ENCODE data around the gene ANKRD23. TPM values are rescaled to one million over a fixed set of nuclear protein-coding genes. Genes with fewer than 3 reads are reported as not detected.

Gene ANKRD23
- total and polyA plus RNA-seq, 2 of the 13 experiments (the other 11 are each of a cell fraction or from before 2014, with no cell fraction given) = 1.5 to 1.6 TPM

GRCh38 chr2:96856776-96857666 lies 13.2 kb upstream of the ANKRD23 start (continued):
- TF ChIP-seq DMTF1 (CRISPR knock-in tag; IDR thresholded peaks at IDR 0.05) (no peak), TFDP1 (CRISPR knock-in tag; IDR thresholded peaks at IDR 0.05; ENCODE audit: borderline replicate concordance) (peak; percentile 58; the same call in 1 of the 2 replicates), SMYD3 (CRISPR knock-in tag; IDR thresholded peaks at IDR 0.05) (no peak), AHDC1 (CRISPR knock-in tag; IDR thresholded peaks at IDR 0.05; ENCODE audit: borderline replicate concordance) (peak; percentile 57; the same call in 1 of the 2 replicates), IKZF1 (IDR thresholded peaks at IDR 0.05) (no peak), ZNF251 (CRISPR knock-in tag; IDR thresholded peaks at IDR 0.05) (no peak), SNAI1 (CRISPR knock-in tag; IDR thresholded peaks at IDR 0.05; ENCODE audit: borderline replicate concordance) (peak; percentile 86; the same call in 1 of the 2 replicates), SALL1 (CRISPR knock-in tag; IDR thresholded peaks at IDR 0.05) (no peak), SP5 (CRISPR knock-in tag; IDR thresholded peaks at IDR 0.05; ENCODE audit: borderline replicate concordance, low read depth) (no peak), KAT7 (CRISPR knock-in tag; IDR thresholded peaks at IDR 0.05; ENCODE audit: borderline replicate concordance) (no peak), HNRNPH1 (optimal IDR thresholded peaks at IDR 0.05; ENCODE audit: low read depth, low read length) (no peak), ZBTB20 (CRISPR knock-in tag; IDR thresholded peaks at IDR 0.05; ENCODE audit: borderline replicate concordance, low read depth) (no peak; the same call in 1 of the 2 replicates), ZNF253 (CRISPR knock-in tag; IDR thresholded peaks at IDR 0.05; ENCODE audit: borderline replicate concordance) (no peak), NFIB (CRISPR knock-in tag; IDR thresholded peaks at IDR 0.05; ENCODE audit: borderline replicate concordance) (no peak), HBP1 (CRISPR knock-in tag; IDR thresholded peaks at IDR 0.05; ENCODE audit: low read depth) (no peak), NFKB2 (CRISPR knock-in tag; IDR thresholded peaks at IDR 0.05; ENCODE audit: borderline replicate concordance) (0 out of 2 replicates have a peak, but pooled peaks have one; percentile 2), ZNF17 (CRISPR knock-in tag; IDR thresholded peaks at IDR 0.05) (no peak), MAFF (IDR thresholded peaks at IDR 0.05; ENCODE audit: low read depth, low read length) (peak; percentile 68), ZNF136 (CRISPR knock-in tag; IDR thresholded peaks at IDR 0.05; ENCODE audit: low read depth) (no peak)

Measured in HepG2 (cell line).